ENCODE results near the gene RNF121. TPM values are rescaled to one million over a fixed set of nuclear protein-coding genes. Genes with fewer than 3 reads are reported as not detected.

RNF121 gene
- total and polyA plus RNA-seq, 2 of the 13 experiments (the other 11 are each of a cell fraction or from before 2014, with no cell fraction given): 28.6 to 44.3 TPM

DNA sequence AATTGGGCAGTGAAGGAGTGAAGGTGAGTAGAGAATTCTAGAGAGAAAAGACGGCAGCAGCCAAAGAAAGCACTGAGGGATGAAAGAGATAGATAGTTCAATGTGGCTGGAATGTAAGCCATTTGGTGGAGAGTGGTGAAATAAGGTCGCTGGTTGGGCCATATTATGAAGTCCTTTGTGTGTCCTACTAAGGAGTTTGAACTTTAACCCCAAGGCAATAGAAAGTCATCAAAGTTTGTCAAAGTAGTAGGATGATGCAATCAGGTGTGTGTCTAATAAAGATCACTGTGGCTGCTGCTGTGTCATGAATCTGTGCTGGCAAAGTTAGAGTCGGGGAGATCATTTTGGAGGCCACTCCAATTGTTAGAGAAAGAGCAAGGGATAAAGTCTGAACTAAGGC is 18.7 kb downstream of the RNF121 start (continued):
- TF ChIP-seq ZSCAN21 (CRISPR knock-in tag; IDR thresholded peaks at IDR 0.05; ENCODE audit: borderline replicate concordance): no peak
- TF ChIP-seq ZNF616 (CRISPR knock-in tag; IDR thresholded peaks at IDR 0.05; ENCODE audit: low read depth): no peak
- TF ChIP-seq MIXL1 (CRISPR knock-in tag; IDR thresholded peaks at IDR 0.05): peak; percentile 80
- no peak for TF ChIP-seq HBP1 (CRISPR knock-in tag; IDR thresholded peaks at IDR 0.05; ENCODE audit: low read depth)
- TF ChIP-seq ZNF207 (IDR thresholded peaks at IDR 0.05; ENCODE audit: borderline replicate concordance): no peak
- TF ChIP-seq SCMH1 (CRISPR knock-in tag; IDR thresholded peaks at IDR 0.05; ENCODE audit: borderline replicate concordance): no peak
- no peak for TF ChIP-seq GATAD1 (CRISPR knock-in tag; IDR thresholded peaks at IDR 0.05)
- TF ChIP-seq ZNF674 (CRISPR knock-in tag; IDR thresholded peaks at IDR 0.05; ENCODE audit: low read depth): no peak
- TF ChIP-seq SP2 (CRISPR knock-in tag; IDR thresholded peaks at IDR 0.05): no peak
- TF ChIP-seq ZNF142 (CRISPR knock-in tag; IDR thresholded peaks at IDR 0.05): no peak
- TF ChIP-seq SAFB2 (CRISPR knock-in tag; IDR thresholded peaks at IDR 0.05; ENCODE audit: borderline replicate concordance, low read depth): no peak
- TF ChIP-seq CEBPB (IDR thresholded peaks at IDR 0.05; ENCODE audit: borderline replicate concordance, low read depth, low read length): peak; percentile 99
- TF ChIP-seq MLLT10 (CRISPR knock-in tag; IDR thresholded peaks at IDR 0.05): no peak
- no peak for TF ChIP-seq ZBTB2 (CRISPR knock-in tag; IDR thresholded peaks at IDR 0.05; ENCODE audit: low read depth)
- TF ChIP-seq ZNF431 (CRISPR knock-in tag; IDR thresholded peaks at IDR 0.05; ENCODE audit: borderline replicate concordance, low read depth): no peak
- TF ChIP-seq, protein P1, sequence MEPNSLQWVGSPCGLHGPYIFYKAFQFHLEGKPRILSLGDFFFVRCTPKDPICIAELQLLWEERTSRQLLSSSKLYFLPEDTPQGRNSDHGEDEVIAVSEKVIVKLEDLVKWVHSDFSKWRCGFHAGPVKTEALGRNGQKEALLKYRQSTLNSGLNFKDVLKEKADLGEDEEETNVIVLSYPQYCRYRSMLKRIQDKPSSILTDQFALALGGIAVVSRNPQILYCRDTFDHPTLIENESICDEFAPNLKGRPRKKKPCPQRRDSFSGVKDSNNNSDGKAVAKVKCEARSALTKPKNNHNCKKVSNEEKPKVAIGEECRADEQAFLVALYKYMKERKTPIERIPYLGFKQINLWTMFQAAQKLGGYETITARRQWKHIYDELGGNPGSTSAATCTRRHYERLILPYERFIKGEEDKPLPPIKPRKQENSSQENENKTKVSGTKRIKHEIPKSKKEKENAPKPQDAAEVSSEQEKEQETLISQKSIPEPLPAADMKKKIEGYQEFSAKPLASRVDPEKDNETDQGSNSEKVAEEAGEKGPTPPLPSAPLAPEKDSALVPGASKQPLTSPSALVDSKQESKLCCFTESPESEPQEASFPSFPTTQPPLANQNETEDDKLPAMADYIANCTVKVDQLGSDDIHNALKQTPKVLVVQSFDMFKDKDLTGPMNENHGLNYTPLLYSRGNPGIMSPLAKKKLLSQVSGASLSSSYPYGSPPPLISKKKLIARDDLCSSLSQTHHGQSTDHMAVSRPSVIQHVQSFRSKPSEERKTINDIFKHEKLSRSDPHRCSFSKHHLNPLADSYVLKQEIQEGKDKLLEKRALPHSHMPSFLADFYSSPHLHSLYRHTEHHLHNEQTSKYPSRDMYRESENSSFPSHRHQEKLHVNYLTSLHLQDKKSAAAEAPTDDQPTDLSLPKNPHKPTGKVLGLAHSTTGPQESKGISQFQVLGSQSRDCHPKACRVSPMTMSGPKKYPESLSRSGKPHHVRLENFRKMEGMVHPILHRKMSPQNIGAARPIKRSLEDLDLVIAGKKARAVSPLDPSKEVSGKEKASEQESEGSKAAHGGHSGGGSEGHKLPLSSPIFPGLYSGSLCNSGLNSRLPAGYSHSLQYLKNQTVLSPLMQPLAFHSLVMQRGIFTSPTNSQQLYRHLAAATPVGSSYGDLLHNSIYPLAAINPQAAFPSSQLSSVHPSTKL (CRISPR knock-in tag; IDR thresholded peaks at IDR 0.05): peak; percentile 92
- TF ChIP-seq SNAPC2 (CRISPR knock-in tag; IDR thresholded peaks at IDR 0.05): no peak

All from HepG2 (cell line).